ENCODE data around the gene DCAF12. TPM values are rescaled to one million over a fixed set of nuclear protein-coding genes. Genes with fewer than 3 reads are reported as not detected.

DCAF12 gene
- total and polyA plus RNA-seq, 2 donors (not counting 1 experiment from before 2014, with no cell fraction given), result 1.1 to 1.9 TPM

DNA sequence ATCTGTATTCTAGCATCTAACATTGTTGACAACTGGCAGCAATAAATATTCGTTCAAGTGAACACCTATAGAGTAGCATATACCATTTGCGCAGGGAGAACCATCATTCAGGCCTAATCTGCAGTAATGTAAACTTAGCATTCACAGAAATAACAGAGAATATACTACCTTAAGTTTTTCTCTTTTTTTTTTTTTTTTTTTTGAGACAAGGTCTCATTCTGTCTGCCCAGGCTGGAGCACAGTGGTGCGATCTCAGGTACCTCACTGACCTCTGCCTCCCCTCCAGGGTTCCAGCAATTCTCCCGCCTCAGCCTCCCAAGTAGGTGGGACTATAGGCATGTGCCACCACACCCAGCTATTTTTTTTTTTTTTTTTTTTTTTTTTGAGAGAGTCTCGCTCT is 89.9 kb downstream of the DCAF12 start:
- Histone ChIP-seq H3K27me3 (replicated peaks in 1 of 4; ENCODE audit: control extremely low read depth in 1 of 4, control insufficient read depth in 3 of 4, insufficient read depth in 4 of 4, low read length in 3 of 4) (no peaks in the 10 kb centered on the region), H3K4me3 (ENCODE audit: control extremely low read depth in 1 of 5, extremely low read depth in 1 of 5, insufficient read depth in 1 of 5, low read depth in 2 of 5, low read length in 4 of 5) (no peak overlapping the region), H3K4me1 (ENCODE audit: control insufficient read depth in 2 of 2, insufficient read depth in 2 of 2, low read length in 2 of 2) (no peaks in the 10 kb centered on the region), H3K79me2 (ENCODE audit: control insufficient read depth, insufficient read depth, low read length) (peaks cover 73% of the 10 kb centered on the region), H2AFZ (ENCODE audit: insufficient read depth, low read depth, low read length, poor library complexity, severe bottlenecking) (no peak overlapping the region), H4K20me1 (ENCODE audit: control insufficient read depth, insufficient read depth, low read length, poor library complexity, severe bottlenecking) (peaks cover 13% of the 10 kb centered on the region), H3K4me2 (replicated peaks; ENCODE audit: low read depth, low read length, poor library complexity, severe bottlenecking) (no peak overlapping the region), H3K9me3 (ENCODE audit: control extremely low read depth in 1 of 3, control insufficient read depth in 2 of 3, insufficient read depth in 1 of 3, low read length in 2 of 3) (no peaks in the 10 kb centered on the region), H3K9ac (ENCODE audit: low read length) (no peak overlapping the region), H3K36me3 (replicated peaks in 1 of 2; ENCODE audit: control extremely low read depth in 1 of 2, control insufficient read depth in 1 of 2, extremely low read depth in 1 of 2, insufficient read depth in 2 of 2, low read length in 1 of 2) (peaks cover 0 to 2% of the 10 kb centered on the region in 2 experiments), H3K27ac (ENCODE audit: low read length in 2 of 2) (no peak overlapping the region)
- 83% methylated on average over 2 of the region's 5 CpGs for WGBS (ENCODE audit: insufficient coverage)
- no peaks in the 10 kb centered on the region for H3K9me3 Mint-ChIP-seq (ENCODE audit: insufficient read depth)
- intact Hi-C loops (cut with micrococcal nuclease), result no loop called here
- CTCF ChIA-PET, result interaction anchor here (1.9 kb wide), 1 partner anchor 10 kb away, joined by 5 read pairs; no protein-coding TSS in a partner anchor
- POLR2A ChIA-PET, result no interaction called here
- DNase-seq (no peak), ATAC-seq (ENCODE audit: low read depth) (no peak)
- H3K4me3 Mint-ChIP-seq, result no peak overlapping the region
- peaks cover 2% of the 10 kb centered on the region for H3K4me1 Mint-ChIP-seq
- TF ChIP-seq EZH2 (IDR thresholded peaks at IDR 0.05; ENCODE audit: borderline replicate concordance, insufficient read depth, low read depth, low read length, poor library complexity, severe bottlenecking), result no peak
- TF ChIP-seq, protein P1, sequence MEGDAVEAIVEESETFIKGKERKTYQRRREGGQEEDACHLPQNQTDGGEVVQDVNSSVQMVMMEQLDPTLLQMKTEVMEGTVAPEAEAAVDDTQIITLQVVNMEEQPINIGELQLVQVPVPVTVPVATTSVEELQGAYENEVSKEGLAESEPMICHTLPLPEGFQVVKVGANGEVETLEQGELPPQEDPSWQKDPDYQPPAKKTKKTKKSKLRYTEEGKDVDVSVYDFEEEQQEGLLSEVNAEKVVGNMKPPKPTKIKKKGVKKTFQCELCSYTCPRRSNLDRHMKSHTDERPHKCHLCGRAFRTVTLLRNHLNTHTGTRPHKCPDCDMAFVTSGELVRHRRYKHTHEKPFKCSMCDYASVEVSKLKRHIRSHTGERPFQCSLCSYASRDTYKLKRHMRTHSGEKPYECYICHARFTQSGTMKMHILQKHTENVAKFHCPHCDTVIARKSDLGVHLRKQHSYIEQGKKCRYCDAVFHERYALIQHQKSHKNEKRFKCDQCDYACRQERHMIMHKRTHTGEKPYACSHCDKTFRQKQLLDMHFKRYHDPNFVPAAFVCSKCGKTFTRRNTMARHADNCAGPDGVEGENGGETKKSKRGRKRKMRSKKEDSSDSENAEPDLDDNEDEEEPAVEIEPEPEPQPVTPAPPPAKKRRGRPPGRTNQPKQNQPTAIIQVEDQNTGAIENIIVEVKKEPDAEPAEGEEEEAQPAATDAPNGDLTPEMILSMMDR (IDR thresholded peaks at IDR 0.05), result no peak
- no peak overlapping the region for H3K27ac Mint-ChIP-seq
- H3K27me3 Mint-ChIP-seq, result no peaks in the 10 kb centered on the region

Small RNA genes lying within 50 kb of the gene (small RNA-seq; reads per million reads assigned to genes)
- gene RN7SKP114 (ENCODE audit: insufficient read length, low read depth, low replicate concordance), result not detected

Other genes with a start within 250 kb of the DCAF12 start
- gene UBAP2, start 77.8 kb downstream of the DCAF12 start, total RNA-seq, result 26.2 and 33.5 TPM in 2 replicates
- 14.2 and 15.5 TPM in 2 replicates for gene UBAP2, start 77.8 kb downstream of the DCAF12 start, polyA plus RNA-seq
- 27.0 and 29.3 TPM in 2 replicates for gene UBAP1, start 52.3 kb upstream of the DCAF12 start, total RNA-seq
- gene UBAP1, start 52.3 kb upstream of the DCAF12 start, polyA plus RNA-seq, result 20.4 and 22.3 TPM in 2 replicates
- 0.79 and 0.87 TPM in 2 replicates for gene KIF24, start 202.6 kb upstream of the DCAF12 start, total RNA-seq
- 0.07 and 0.09 TPM in 2 replicates for gene KIF24, start 202.6 kb upstream of the DCAF12 start, polyA plus RNA-seq
- 16.1 and 20.4 TPM in 2 replicates for gene NUDT2, start 202.9 kb upstream of the DCAF12 start, total RNA-seq
- 12.2 and 14.7 TPM in 2 replicates for gene NUDT2, start 202.9 kb upstream of the DCAF12 start, polyA plus RNA-seq